PC-3 (cell line): Measurements from ENCODE around the gene SLC4A5. TPM values are rescaled to one million over a fixed set of nuclear protein-coding genes. Genes with fewer than 3 reads are reported as not detected.

Source experiments
- ATAC-seq: fragments of 200-7000 bp; cut with Tn5 transposase; 2 replicates; pipeline ENCODE4 v1.9.1; 2020; ENCODE audit warnings: mild to moderate bottlenecking, moderate library complexity
- BruUV-seq: library from RNA; stranded (reverse); fragments of 400-500 nt; replicated peaks from 2 replicates; lab custom pipeline; 2021; lab: Mats Ljungman, UMichigan
- CTCF ChIA-PET: fragments of 300-600 bp; sonication (Branson Sonifier 250); formaldehyde crosslinking; loops from one replicate; lab custom pipeline; 2022; ENCODE audit warnings: antibody characterized with exemption; lab: Charles Lee
- POLR2A ChIA-PET: fragments of 300-600 bp; sonication (Branson Sonifier 250); formaldehyde crosslinking; loops from one replicate; lab custom pipeline; 2022; ENCODE audit warnings: antibody characterized with exemption; ENCODE audit not compliant: unreplicated experiment; lab: Charles Lee
- DNase-seq: peaks from one replicate; pipeline ENCODE4 v3.0.0-alpha.2; 2015
- H2AFZ ChIP-seq: fragments of 300-600 bp; sonication (generic); 2 replicates; pipeline ENCODE4 v1.6.0; 2016; ENCODE audit warnings: antibody characterized with exemption, low read length
- H3F3A ChIP-seq: fragments of 300-600 bp; sonication (generic); one replicate; pipeline ENCODE4 v1.6.0; 2017; ENCODE audit warnings: antibody characterized with exemption, low read length, control low read depth, mild to moderate bottlenecking; ENCODE audit not compliant: unreplicated experiment
- H3K27ac ChIP-seq: fragments of 300-600 bp; sonication (generic); 2 replicates; pipeline ENCODE4 v1.5.1; 2016; ENCODE audit warnings: mild to moderate bottlenecking, low read length
- H3K27me3 ChIP-seq: fragments of 300-600 bp; sonication (generic); 2 replicates; pipeline ENCODE4 v1.6.1; 2016; ENCODE audit warnings: low read length, mixed read lengths
- H3K36me3 ChIP-seq: fragments of 300-600 bp; sonication (generic); 2 replicates; pipeline ENCODE4 v1.6.1; 2016; ENCODE audit warnings: low read depth, mixed run types, low read length, mixed read lengths
- H3K4me1 ChIP-seq: fragments of 300-600 bp; sonication (generic); 2 replicates; pipeline ENCODE4 v1.5.1; 2016; ENCODE audit warnings: low read length; ENCODE audit not compliant: insufficient read depth
- H3K4me2 ChIP-seq: fragments of 300-600 bp; sonication (generic); 2 replicates; pipeline ENCODE4 v1.6.0; 2016; ENCODE audit warnings: low read length
- H3K4me3 ChIP-seq: fragments of 300-600 bp; sonication (generic); 2 replicates; pipeline ENCODE4 v1.5.1; 2016; ENCODE audit warnings: mild to moderate bottlenecking, low read length, mixed read lengths
- H3K79me2 ChIP-seq: fragments of 300-600 bp; sonication (generic); 2 replicates; pipeline ENCODE4 v1.6.1; 2017; ENCODE audit warnings: low read length, mixed read lengths
- H3K9ac ChIP-seq: fragments of 300-600 bp; sonication (generic); 2 replicates; pipeline ENCODE4 v1.6.0; 2016; ENCODE audit warnings: mild to moderate bottlenecking, low read length
- H3K9me2 ChIP-seq: fragments of 300-600 bp; sonication (generic); replicated peaks from 2 replicates; pipeline ENCODE4 v1.6.1; 2016; ENCODE audit warnings: mixed run types, low read length, mixed read lengths
- H3K9me3 ChIP-seq: fragments of 300-600 bp; sonication (generic); 2 replicates; pipeline ENCODE4 v1.6.1; 2016; ENCODE audit warnings: low read length, mixed read lengths
- H4K20me1 ChIP-seq: fragments of 300-600 bp; sonication (generic); 2 replicates; pipeline ENCODE4 v1.6.1; 2016; ENCODE audit warnings: low read length, mixed read lengths
- CTCF ChIP-seq: fragments of 300-600 bp; sonication (generic); conservative IDR thresholded peaks from 2 replicates; pipeline ENCODE4 v1.5.1; 2017; ENCODE audit warnings: antibody characterized with exemption, low read depth, mild to moderate bottlenecking, low read length
- EZH2 ChIP-seq: fragments of 300-600 bp; sonication (generic); IDR thresholded peaks from one replicate; pipeline ENCODE4 v1.6.1; 2017; ENCODE audit warnings: antibody characterized with exemption, mild to moderate bottlenecking, low read length; ENCODE audit not compliant: unreplicated experiment
- EZH2phosphoT487 ChIP-seq: fragments of 300-600 bp; sonication (generic); IDR thresholded peaks from 2 replicates; pipeline ENCODE4 v1.6.1; 2018; ENCODE audit warnings: mild to moderate bottlenecking, antibody characterized with exemption, low read length, borderline replicate concordance
- intact Hi-C: fragments of 100-400 bp; cut with micrococcal nuclease; formaldehyde crosslinking; loops from 2 replicates; pipeline ENCODE4 v1.9.0; 2023
- total RNA-seq: library from RNA; depleted of rRNA; stranded (reverse); fragments of >200 nt; gene quantifications from 2 replicates; pipeline ENCODE4 v1.2.3, GENCODE V29; 2014

The SLC4A5 gene
- total RNA-seq, 1 experiment from 2014 or later, result 2.4 TPM

DNA sequence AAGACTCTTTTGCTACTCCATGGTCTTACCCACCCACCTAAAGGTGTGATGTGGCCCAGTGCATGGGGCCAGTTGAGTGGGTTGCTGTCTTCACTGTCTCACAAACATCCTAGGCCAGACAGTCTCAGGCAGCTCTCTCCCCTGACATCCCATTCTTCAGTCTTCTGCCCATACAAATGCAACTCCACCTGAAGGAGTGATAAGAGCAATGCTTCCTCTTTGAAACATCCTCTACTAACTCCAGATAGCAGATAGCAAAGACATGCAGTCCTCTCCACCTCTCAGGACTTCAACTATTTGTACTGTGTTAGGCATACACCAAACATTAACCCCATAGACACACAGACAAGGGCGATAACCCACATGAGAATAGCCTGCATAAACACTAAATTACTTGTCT is 73.5 kb downstream of the SLC4A5 start:
- Histone ChIP-seq H2AFZ (no peak overlapping the region), H3K9me3 (no peaks in the 10 kb centered on the region), H3K79me2 (no peaks in the 10 kb centered on the region), H3K9me2 (no peaks in the 10 kb centered on the region), H3K4me1 (peaks cover 11% of the 10 kb centered on the region), H3K27me3 (no peaks in the 10 kb centered on the region), H3K27ac (no peak overlapping the region), H3K4me3 (no peak overlapping the region), H3K9ac (no peak overlapping the region), H3K4me2 (no peak overlapping the region), H3K36me3 (no peaks in the 10 kb centered on the region), H4K20me1 (no peaks in the 10 kb centered on the region), H3F3A (no peaks in the 10 kb centered on the region)
- ChIA-PET POLR2A (no interaction called here), CTCF (no interaction called here)
- BruUV-seq, result no TSS peak
- TF ChIP-seq CTCF, result no peak
- TF ChIP-seq EZH2, result no peak
- no peak for TF ChIP-seq EZH2phosphoT487
- intact Hi-C loops, result loop anchor here (5.0 kb wide), 1 partner anchor 48 kb away; no protein-coding TSS in a partner anchor
- DNase-seq, result no peak
- no peak for ATAC-seq

- H3K9me3 ChIP-seq, result no peaks in the 10 kb centered on the region
- H3F3A ChIP-seq, result no peaks in the 10 kb centered on the region
- H3K4me3 ChIP-seq, result no peak overlapping the region
- ATAC-seq, result peak; percentile 90
- intact Hi-C loops, result loop anchor here (1.0 to 5.0 kb wide), 3 partner anchors 50 to 116 kb away; no protein-coding TSS in a partner anchor
- ChIA-PET CTCF (interaction anchor here (1.3 kb wide), 1 partner anchor 68 kb away, joined by 10 read pairs; no protein-coding TSS in a partner anchor), POLR2A (no interaction called here)
- no peaks in the 10 kb centered on the region for H3K79me2 ChIP-seq
- H3K4me2 ChIP-seq, result peak overlapping the region; percentile 56
- no peaks in the 10 kb centered on the region for H3K27me3 ChIP-seq
- DNase-seq, result peak; percentile 76
- no peaks in the 10 kb centered on the region for H3K9me2 ChIP-seq
- H2AFZ ChIP-seq, result peak overlapping the region; percentile 23; the same call in 1 of the 2 replicates
- no peaks in the 10 kb centered on the region for H3K36me3 ChIP-seq
- no TSS peak for BruUV-seq
- TF ChIP-seq CTCF (peak; percentile 71), EZH2 (no peak)
- H3K9ac ChIP-seq, result no peak overlapping the region
- no peaks in the 10 kb centered on the region for H4K20me1 ChIP-seq
- peaks cover 11% of the 10 kb centered on the region for H3K4me1 ChIP-seq
- no peak overlapping the region for H3K27ac ChIP-seq
These were observed 76.1 kb downstream of the SLC4A5 start for GRCh38 chr2:74267068-74267467.

- Histone ChIP-seq H2AFZ (no peak overlapping the region), H3K4me3 (no peak overlapping the region), H3K79me2 (no peaks in the 10 kb centered on the region), H3K27ac (no peak overlapping the region), H3K9ac (no peak overlapping the region), H4K20me1 (no peaks in the 10 kb centered on the region), H3K9me3 (no peaks in the 10 kb centered on the region), H3K4me1 (peaks cover 15% of the 10 kb centered on the region), H3K27me3 (no peaks in the 10 kb centered on the region), H3F3A (no peaks in the 10 kb centered on the region), H3K4me2 (no peak overlapping the region), H3K36me3 (no peaks in the 10 kb centered on the region), H3K9me2 (no peaks in the 10 kb centered on the region)
- no peak for ATAC-seq
- ChIA-PET POLR2A (no interaction called here), CTCF (no interaction called here)
- intact Hi-C loops, result no loop called here
- BruUV-seq, result no TSS peak
- no peak for TF ChIP-seq CTCF
- TF ChIP-seq EZH2phosphoT487, result no peak
- TF ChIP-seq EZH2, result no peak
- no peak for DNase-seq
These were observed 78.9 kb downstream of the SLC4A5 start for GRCh38 chr2:74264281-74264680.
